GM18505 (cell line): Measurements from ENCODE around the gene BCDIN3D.
"Not testable (repeated sequence)": the region's sequence is repeated elsewhere in the genome, so short reads cannot be mapped to it uniquely, and the experiment has no call there.

Source experiments
- ATAC-seq: cut with Tn5 transposase; IDR thresholded peaks from one replicate; pipeline ENCODE4 v1.9.1; 2021; ENCODE audit not compliant: unreplicated experiment
- POLR2A ChIP-seq: IDR thresholded peaks from 4 replicates; pipeline ENCODE4 v1.6.1; 2011; ENCODE audit warnings: borderline replicate concordance; ENCODE audit not compliant: insufficient read depth, insufficient read length; ENCODE audit errors: extremely low read depth

Gene BCDIN3D

GRCh38 chr12:49882851-49883464, 40.1 kb upstream of the BCDIN3D start:
- ATAC-seq, result no peak
- no peak for TF ChIP-seq POLR2A

- no peak for ATAC-seq
- TF ChIP-seq POLR2A, result no peak
Observed at GRCh38 chr12:49882248-49882850, 39.4 kb upstream of the BCDIN3D start.

GRCh38 chr12:49881415-49882247, 38.7 kb upstream of the BCDIN3D start:
- TF ChIP-seq POLR2A, result no peak
- no peak for ATAC-seq

DNA sequence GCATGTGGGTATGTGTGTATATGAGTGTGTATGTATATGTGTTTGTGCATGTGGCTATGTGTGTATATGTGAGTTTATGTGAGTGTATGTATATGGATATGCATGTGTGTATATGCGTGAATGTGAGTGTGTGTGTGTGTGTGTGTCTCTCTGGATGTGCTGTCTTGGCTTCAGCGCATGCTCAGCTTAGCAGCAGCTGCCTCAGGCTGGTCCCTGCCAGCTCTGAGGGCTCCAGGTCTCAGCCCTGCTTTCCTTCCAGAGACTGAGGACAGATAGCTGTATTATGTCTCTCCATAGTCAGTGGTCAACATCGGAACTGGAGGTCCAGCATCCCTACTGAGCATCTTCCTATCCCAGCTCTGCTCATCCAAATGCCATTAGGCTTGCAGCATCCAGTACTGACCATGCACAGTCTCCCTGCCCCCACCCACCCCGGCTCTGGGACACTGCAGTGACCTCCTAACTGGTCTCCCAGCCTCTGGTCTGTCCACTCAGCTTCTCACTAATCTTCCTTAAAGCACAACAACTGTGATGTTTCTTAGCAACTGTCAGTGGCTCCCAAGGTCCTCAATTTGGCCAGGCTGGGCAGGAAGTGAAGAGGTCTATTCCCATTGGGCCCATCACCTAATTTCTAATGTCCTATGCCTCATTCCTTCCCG, 38.0 kb upstream of the BCDIN3D start:
- no peak for TF ChIP-seq POLR2A
- ATAC-seq, result no peak

DNA sequence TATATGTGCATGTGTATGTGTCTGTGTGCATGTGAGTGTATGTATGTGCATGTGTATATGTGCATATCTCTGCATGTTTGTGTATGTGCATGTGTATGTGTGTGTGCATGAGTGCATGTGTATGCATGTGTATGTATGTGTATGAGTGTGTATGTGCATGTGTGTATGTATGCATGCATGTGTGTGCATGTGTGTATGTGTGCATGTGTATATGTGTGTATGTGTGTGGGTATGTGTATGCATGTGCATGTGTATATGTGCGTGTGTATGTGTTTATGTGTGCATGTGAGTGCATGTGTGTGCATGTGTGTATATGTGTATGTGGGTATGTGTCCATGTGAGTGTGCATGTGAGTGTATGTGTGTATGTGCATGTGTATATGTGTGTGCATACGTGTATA, 36.2 kb upstream of the BCDIN3D start:
- ATAC-seq, result not testable (repeated sequence)

DNA sequence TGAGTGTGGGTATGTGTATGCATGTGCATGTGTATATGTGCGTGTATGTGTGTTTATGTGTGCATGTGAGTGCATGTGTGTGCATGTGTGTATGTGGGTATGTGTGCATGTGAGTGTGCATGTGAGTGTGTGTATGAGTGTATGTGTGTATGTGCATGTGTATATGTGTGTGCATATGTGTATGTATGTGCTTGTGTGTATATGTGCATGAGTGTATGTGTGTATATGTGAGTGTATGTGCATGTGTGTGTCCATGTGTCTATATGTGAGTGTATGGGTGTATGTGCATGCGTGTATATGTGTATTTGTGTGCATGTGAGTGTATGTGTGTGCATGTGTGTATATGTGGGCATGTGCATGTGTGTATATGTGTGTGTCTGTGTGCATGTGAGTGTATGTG, 35.1 kb upstream of the BCDIN3D start:
- no peak for ATAC-seq

GRCh38 chr12:49877066-49877465, 34.2 kb upstream of the BCDIN3D start:
- ATAC-seq, result no peak
- TF ChIP-seq POLR2A, result no peak

More for the DNA sequence above, 35.1 kb upstream of the BCDIN3D start:
- TF ChIP-seq POLR2A, result no peak

DNA sequence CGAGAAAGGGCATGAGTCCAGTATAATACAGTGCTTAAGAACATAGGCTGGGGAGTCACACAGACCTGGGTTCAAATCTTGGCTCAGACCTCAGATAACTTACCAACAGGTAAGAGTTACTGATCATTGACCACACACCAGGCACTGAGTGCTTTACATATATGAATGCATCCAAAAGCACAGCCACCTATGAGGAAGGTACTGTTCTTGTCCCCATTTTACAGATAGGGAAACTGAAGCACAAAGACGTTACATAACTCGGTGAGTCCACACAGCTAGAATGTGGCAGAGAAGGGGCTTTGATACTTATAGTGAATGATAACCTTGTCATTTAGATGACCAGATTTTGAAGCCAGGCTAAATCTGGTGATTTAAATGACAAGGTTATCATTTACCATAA, 33.2 kb upstream of the BCDIN3D start:
- no peak for TF ChIP-seq POLR2A

DNA sequence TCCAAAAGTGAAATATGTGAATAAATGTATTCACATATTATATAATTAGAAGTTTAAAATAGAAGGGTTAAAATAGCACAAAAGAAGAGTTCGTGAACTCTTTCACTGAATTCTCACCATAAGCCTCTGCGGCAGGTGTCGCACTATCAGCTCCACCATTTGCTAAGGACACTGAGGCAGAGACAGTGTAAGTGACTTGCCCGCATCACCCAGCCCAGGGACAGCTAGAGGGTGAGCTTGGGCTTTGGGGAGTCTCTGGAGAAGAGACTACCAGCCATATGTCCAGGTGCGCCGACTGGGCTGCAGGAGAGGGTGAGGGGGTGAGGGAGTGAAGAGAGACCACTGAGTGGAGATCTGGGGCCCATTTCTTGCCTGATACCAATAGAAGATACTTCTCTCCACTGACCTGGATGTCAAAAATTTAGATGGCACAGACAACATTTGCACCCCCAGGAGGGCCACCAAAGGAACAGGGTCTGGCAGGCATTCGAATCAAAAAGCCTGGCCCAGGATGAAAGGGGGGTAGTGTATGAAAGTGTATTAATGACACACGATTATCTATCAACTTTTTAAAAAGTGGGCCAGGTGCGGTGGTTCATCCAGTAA, 32.3 kb upstream of the BCDIN3D start:
- TF ChIP-seq POLR2A, result no peak
- no peak for ATAC-seq

More for the DNA sequence above, 33.2 kb upstream of the BCDIN3D start:
- no peak for ATAC-seq

- TF ChIP-seq POLR2A, result no peak
- no peak for ATAC-seq
Observed at GRCh38 chr12:49874142-49874897, 31.4 kb upstream of the BCDIN3D start.

DNA sequence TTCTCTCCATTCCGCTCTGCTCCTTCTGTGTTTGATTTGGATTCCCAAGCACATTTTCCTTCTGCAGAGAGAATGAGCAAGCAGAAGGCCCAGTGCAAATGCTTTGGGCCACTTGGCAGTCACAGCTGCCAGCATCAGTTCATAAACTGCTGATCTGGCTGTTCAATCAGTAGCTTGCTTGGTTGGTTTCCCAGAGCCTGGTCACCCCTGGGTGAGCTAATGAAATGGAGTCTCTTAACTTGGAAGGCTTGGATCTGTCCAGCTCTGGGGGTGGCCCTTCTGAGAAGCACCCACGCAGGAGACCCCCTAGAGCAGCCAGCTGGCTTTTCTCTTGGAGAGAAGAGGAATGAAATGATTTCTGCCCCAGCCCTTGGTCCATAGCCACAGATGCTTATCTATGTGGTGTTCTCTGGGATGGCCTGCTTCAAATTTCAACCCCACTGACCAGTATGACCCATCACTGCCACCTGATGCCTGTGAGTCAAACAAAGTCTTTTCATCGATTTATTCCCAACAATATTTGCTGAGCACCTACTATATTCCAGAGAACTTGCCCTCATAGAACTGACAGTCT, 30.5 kb upstream of the BCDIN3D start:
- TF ChIP-seq POLR2A, result no peak
- no peak for ATAC-seq

DNA sequence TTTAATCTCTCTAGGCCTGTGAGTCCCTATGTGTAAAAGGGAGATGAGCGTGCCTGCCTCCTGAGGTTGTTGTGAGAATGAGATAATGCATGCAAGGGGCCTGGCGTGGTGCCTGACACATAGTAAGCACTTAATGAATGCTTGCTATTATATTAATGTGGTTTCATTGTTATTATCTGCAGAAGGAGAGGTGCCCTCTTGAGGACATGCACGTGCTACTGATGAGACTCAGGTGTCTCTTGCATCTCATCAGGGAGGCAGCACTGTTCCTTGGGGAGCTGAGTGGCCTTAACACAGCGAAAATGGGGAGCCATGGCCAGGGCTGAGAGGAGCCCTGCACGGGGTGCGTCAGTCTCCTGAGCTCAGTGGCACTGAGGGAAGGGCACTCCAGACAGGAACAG, 29.9 kb upstream of the BCDIN3D start:
- ATAC-seq, result no peak
- TF ChIP-seq POLR2A, result no peak
